ENCODE data around the gene PSMB1.

Gene PSMB1

DNA sequence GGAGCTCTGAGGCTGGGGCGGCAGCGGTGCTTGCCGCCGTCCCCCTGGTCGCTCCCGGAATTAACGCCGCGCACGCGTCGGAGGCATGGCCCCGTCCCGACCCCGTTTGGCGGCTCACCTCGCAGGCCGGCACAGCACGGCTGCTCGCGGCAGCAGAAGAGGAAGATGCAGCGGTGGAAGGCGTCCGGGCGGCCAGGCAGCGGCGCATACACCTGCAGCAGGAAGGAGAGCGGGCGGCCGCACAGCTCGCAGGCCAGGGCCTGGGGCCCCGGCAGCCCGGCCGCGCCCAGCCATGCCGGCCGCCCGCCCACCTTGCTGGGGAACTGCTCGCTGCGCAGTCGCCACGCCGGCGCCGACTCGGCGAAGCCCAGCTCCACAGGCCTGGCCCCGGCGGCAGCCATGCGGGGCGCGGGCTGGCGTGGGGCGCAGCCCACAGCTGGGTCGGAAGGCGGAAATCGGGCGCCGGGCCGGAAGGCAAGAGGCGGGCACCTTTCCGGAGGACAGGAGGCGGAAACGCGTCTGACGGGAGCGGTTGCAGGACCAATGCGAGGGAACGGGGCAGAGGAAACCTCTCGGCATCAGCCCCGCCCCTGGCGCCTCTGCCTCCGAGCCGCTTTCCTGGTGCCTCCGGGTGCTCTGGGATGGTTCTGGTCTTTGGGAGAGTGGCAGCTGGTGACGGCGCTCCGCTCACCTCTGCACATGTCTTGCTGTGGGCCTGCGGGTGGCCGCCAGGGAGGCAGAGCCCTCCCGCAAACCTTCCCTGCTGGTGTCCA, 31.3 kb upstream of the PSMB1 start, which contains the start of gene PDCD2:
Gene PDCD2, minus strand, starts transcription at position 457 of the 773 bp plus-strand sequence. Its CDS starts 56 bp downstream, at position 401.
- peaks cover 17% of the 10 kb centered on the region for H3K36me3 ChIP-seq (replicated peaks)
- in situ Hi-C loops (cut with HindIII; ENCODE audit: low pct_ligation_motif_present, low sequenced_read_pairs): no loop called here
- DNase-seq: peak; percentile 83
- no peaks in the 10 kb centered on the region for H3K27me3 ChIP-seq (replicated peaks)
- peak within 1 kb of the TSS; percentile 87 for H3K4me3 ChIP-seq (ENCODE audit: low read depth, low read length)
- peak within 1 kb of the TSS; percentile 68 for H3K27ac ChIP-seq
- TF ChIP-seq, protein P1, sequence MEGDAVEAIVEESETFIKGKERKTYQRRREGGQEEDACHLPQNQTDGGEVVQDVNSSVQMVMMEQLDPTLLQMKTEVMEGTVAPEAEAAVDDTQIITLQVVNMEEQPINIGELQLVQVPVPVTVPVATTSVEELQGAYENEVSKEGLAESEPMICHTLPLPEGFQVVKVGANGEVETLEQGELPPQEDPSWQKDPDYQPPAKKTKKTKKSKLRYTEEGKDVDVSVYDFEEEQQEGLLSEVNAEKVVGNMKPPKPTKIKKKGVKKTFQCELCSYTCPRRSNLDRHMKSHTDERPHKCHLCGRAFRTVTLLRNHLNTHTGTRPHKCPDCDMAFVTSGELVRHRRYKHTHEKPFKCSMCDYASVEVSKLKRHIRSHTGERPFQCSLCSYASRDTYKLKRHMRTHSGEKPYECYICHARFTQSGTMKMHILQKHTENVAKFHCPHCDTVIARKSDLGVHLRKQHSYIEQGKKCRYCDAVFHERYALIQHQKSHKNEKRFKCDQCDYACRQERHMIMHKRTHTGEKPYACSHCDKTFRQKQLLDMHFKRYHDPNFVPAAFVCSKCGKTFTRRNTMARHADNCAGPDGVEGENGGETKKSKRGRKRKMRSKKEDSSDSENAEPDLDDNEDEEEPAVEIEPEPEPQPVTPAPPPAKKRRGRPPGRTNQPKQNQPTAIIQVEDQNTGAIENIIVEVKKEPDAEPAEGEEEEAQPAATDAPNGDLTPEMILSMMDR (IDR thresholded peaks at IDR 0.05; ENCODE audit: low read depth, low read length, missing control alignments): no peak

- no peak for DNase-seq
- in situ Hi-C loops (cut with HindIII; ENCODE audit: low pct_ligation_motif_present, low sequenced_read_pairs): no loop called here
- peak overlapping the region; percentile 68 for H3K27ac ChIP-seq
- H3K36me3 ChIP-seq (replicated peaks): peaks cover 17% of the 10 kb centered on the region
- peak overlapping the region; percentile 87 for H3K4me3 ChIP-seq (ENCODE audit: low read depth, low read length)
- H3K27me3 ChIP-seq (replicated peaks): no peaks in the 10 kb centered on the region
- TF ChIP-seq, protein P1 (IDR thresholded peaks at IDR 0.05; ENCODE audit: low read depth, low read length, missing control alignments): no peak
These were observed 30.7 kb upstream of the PSMB1 start for GRCh38 chr6:170583756-170584180.

DNA sequence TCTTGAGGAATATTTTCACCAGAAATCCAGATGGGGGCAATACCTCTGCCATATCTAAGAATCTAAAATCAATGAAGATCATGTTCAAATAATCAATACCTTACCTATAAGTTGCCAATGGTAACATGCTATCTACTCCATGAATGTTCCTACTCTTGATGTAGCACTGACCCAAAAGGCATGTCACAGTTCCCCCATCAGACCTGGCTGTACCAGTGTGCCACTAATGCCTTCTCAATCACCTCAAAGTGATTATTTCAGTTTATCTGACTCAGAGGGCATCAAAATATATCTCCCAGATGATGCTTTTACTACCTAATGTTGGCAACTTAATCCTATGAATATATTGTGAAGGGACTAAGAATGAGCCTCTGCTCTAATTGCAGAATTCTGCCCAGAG, 25.8 kb upstream of the PSMB1 start:
- TF ChIP-seq, protein P1 (IDR thresholded peaks at IDR 0.05; ENCODE audit: low read depth, low read length, missing control alignments): no peak
- in situ Hi-C loops (cut with HindIII; ENCODE audit: low pct_ligation_motif_present, low sequenced_read_pairs): no loop called here
- H3K36me3 ChIP-seq (replicated peaks): peaks cover 15% of the 10 kb centered on the region
- H3K27me3 ChIP-seq (replicated peaks): no peaks in the 10 kb centered on the region
- no peak overlapping the region for H3K4me3 ChIP-seq (ENCODE audit: low read depth, low read length)
- no peak for DNase-seq
- no peak overlapping the region for H3K27ac ChIP-seq

GRCh38 chr6:170575250-170575649, 22.1 kb upstream of the PSMB1 start:
- Histone ChIP-seq H3K4me3 (ENCODE audit: low read depth, low read length) (no peak overlapping the region), H3K36me3 (replicated peaks) (peaks cover 19% of the 10 kb centered on the region), H3K27me3 (replicated peaks) (no peaks in the 10 kb centered on the region), H3K27ac (no peak overlapping the region)
- TF ChIP-seq, protein P1 (IDR thresholded peaks at IDR 0.05; ENCODE audit: low read depth, low read length, missing control alignments): peak; percentile 62
- peak; percentile 20 for DNase-seq
- in situ Hi-C loops (cut with HindIII; ENCODE audit: low pct_ligation_motif_present, low sequenced_read_pairs): no loop called here

- TF ChIP-seq, protein P1 (IDR thresholded peaks at IDR 0.05; ENCODE audit: low read depth, low read length, missing control alignments): no peak
- in situ Hi-C loops (cut with HindIII; ENCODE audit: low pct_ligation_motif_present, low sequenced_read_pairs): no loop called here
- no peak for DNase-seq
- Histone ChIP-seq H3K4me3 (ENCODE audit: low read depth, low read length) (no peak overlapping the region), H3K27ac (no peak overlapping the region), H3K36me3 (replicated peaks) (peaks cover 30% of the 10 kb centered on the region), H3K27me3 (replicated peaks) (no peaks in the 10 kb centered on the region)
These were observed 19.8 kb upstream of the PSMB1 start for GRCh38 chr6:170572704-170573466.

All from brain microvascular endothelial cell (primary cell).